ENCODE measurements around the gene MAPRE3. TPM values are rescaled to one million over a fixed set of nuclear protein-coding genes. Genes with fewer than 3 reads are reported as not detected.

The MAPRE3 gene
- total RNA-seq, 5 donors from 2014 or later (not counting 1 experiment from before 2014, with no cell fraction given) = 4.0 to 5.1 (median 4.7) TPM

DNA sequence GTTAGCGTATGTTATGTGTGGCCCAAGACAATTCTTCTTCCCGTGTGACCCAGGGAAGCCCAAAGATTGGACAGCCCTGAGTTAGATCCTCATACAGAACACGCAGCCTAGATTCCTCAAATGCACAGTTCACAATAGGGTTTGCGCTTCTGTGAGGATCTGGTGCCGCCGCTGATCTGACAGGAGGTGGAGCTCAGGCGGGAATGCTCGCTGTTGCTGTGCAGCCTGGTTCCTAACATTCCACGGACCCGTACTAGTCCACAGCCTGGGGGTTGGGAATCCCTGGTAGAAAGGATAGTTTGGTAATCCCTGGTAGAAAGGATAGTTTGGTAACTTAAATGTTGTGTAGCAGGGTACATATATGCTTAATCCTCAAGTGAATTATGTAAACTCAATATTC lies 27.0 kb downstream of the MAPRE3 start:
- WGBS (ENCODE audit: insufficient coverage) = 89% methylated on average over 10 of the region's 10 CpGs
- peaks cover 3% of the 10 kb centered on the region for H3K36me3 Mint-ChIP-seq
- H3K9me3 Mint-ChIP-seq = no peaks in the 10 kb centered on the region
- Histone ChIP-seq H3K36me3 (ENCODE audit: control insufficient read depth in 2 of 2, extremely low read depth in 1 of 2, insufficient read depth in 1 of 2, low read length in 1 of 2) (no peaks in the 10 kb centered on the region), H3K4me3 (ENCODE audit: control insufficient read depth in 1 of 2, extremely low read depth in 1 of 2, low read length in 1 of 2) (no peak overlapping the region), H3K27me3 (replicated peaks in 1 of 2; ENCODE audit: control insufficient read depth in 2 of 2, extremely low read depth in 1 of 2, insufficient read depth in 2 of 2, low read length in 1 of 2) (peaks cover 0 to 3% of the 10 kb centered on the region in 2 experiments), H3K9me3 (no peaks in the 10 kb centered on the region), H3K4me1 (ENCODE audit: control insufficient read depth in 1 of 2, extremely low read depth in 1 of 2, insufficient read depth in 2 of 2, low read length in 2 of 2) (no peaks in the 10 kb centered on the region), H3K27ac (ENCODE audit: low read length) (no peak overlapping the region)
- H3K27me3 Mint-ChIP-seq = peaks cover 0 to 4% of the 10 kb centered on the region in 2 donors
- ChIA-PET POLR2A (no interaction called here), CTCF (interaction anchor here in 1 of 2 donors (0.7 kb wide), 1 partner anchor 31 kb away, joined by 3 read pairs; no protein-coding TSS in a partner anchor)
- ATAC-seq (replicated peaks in 1 of 4) (no peak), DNase-seq (no peak)
- H3K4me3 Mint-ChIP-seq = no peak overlapping the region
- no peaks in the 10 kb centered on the region for H3K4me1 Mint-ChIP-seq
- H3K27ac Mint-ChIP-seq = no peak overlapping the region

DNA sequence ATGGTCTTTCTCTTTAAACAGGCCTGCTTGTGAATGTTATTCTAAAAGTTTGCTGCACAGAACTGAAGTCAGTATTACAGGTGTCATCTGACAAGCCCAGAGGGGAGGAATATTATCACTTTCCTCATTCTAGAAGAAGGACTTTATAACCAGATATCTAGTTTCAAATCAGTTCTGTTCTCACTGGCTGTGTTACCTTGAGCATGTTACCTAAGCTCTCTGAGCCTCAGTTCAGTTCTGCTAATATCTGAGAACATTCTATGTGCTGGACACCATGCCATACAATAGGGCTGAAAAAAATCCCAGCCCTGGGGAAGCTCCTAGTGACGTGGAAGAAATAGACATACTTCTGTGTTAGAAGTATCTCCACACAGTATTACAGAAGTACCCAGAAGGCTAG lies 27.9 kb downstream of the MAPRE3 start:
- no peak for ATAC-seq (replicated peaks in 1 of 4)
- Histone ChIP-seq H3K4me1 (ENCODE audit: control insufficient read depth in 1 of 2, extremely low read depth in 1 of 2, insufficient read depth in 2 of 2, low read length in 2 of 2) (no peaks in the 10 kb centered on the region), H3K36me3 (ENCODE audit: control insufficient read depth in 2 of 2, extremely low read depth in 1 of 2, insufficient read depth in 1 of 2, low read length in 1 of 2) (no peaks in the 10 kb centered on the region), H3K4me3 (ENCODE audit: control insufficient read depth in 1 of 2, extremely low read depth in 1 of 2, low read length in 1 of 2) (no peak overlapping the region), H3K27me3 (replicated peaks in 1 of 2; ENCODE audit: control insufficient read depth in 2 of 2, extremely low read depth in 1 of 2, insufficient read depth in 2 of 2, low read length in 1 of 2) (peaks cover 3 to 6% of the 10 kb centered on the region in 2 experiments), H3K9me3 (no peaks in the 10 kb centered on the region), H3K27ac (ENCODE audit: low read length) (no peak overlapping the region)
- H3K27ac Mint-ChIP-seq = no peak overlapping the region
- H3K36me3 Mint-ChIP-seq = peaks cover 2% of the 10 kb centered on the region
- no CpG with 5 or more reads among the region's 1 CpG for WGBS (ENCODE audit: insufficient coverage)
- peaks cover 0 to 4% of the 10 kb centered on the region in 2 donors for H3K27me3 Mint-ChIP-seq
- H3K4me3 Mint-ChIP-seq = no peak overlapping the region
- H3K4me1 Mint-ChIP-seq = no peaks in the 10 kb centered on the region
- ChIA-PET CTCF (interaction anchor here in 1 of 2 donors (0.7 kb wide), 1 partner anchor 32 kb away, joined by 3 read pairs; no protein-coding TSS in a partner anchor), POLR2A (no interaction called here)
- no peaks in the 10 kb centered on the region for H3K9me3 Mint-ChIP-seq
- no peak for DNase-seq

DNA sequence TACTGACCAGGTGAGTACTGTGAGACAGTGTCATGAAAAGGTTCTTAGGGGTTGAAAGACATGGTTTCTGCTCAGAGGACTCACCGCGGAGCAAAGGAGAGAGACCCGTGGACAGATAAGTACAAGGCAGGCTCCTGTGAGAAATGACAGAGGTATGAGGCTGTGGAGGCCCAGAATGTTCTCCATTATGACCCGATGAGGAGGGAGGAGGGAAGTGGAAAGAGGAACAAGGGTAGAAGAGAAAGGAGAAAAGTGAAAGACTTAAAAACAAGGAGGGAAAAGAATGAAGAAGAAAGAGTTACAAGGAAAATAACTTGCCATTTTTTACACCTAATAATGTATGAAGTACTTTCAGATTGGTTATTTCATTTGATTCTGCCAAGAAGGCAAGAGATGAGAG lies 29.8 kb downstream of the MAPRE3 start:
- peaks cover 4 to 6% of the 10 kb centered on the region in 2 experiments for H3K27me3 ChIP-seq (replicated peaks in 1 of 2; ENCODE audit: control insufficient read depth in 2 of 2, extremely low read depth in 1 of 2, insufficient read depth in 2 of 2, low read length in 1 of 2)
- no peaks in the 10 kb centered on the region for H3K9me3 ChIP-seq
- DNase-seq (no peak), ATAC-seq (replicated peaks in 1 of 4) (no peak)
- Mint-ChIP-seq H3K27ac (no peak overlapping the region), H3K36me3 (no peaks in the 10 kb centered on the region), H3K9me3 (no peaks in the 10 kb centered on the region), H3K4me3 (no peak overlapping the region), H3K27me3 (peaks cover 4 to 6% of the 10 kb centered on the region in 2 donors), H3K4me1 (no peaks in the 10 kb centered on the region)
- POLR2A ChIA-PET = no interaction called here
- no peaks in the 10 kb centered on the region for H3K4me1 ChIP-seq (ENCODE audit: control insufficient read depth in 1 of 2, extremely low read depth in 1 of 2, insufficient read depth in 2 of 2, low read length in 2 of 2)
- no peak overlapping the region for H3K27ac ChIP-seq (ENCODE audit: low read length)
- H3K4me3 ChIP-seq (ENCODE audit: control insufficient read depth in 1 of 2, extremely low read depth in 1 of 2, low read length in 1 of 2) = no peak overlapping the region
- 87% methylated on average over 3 of the region's 4 CpGs for WGBS (ENCODE audit: insufficient coverage)
- CTCF ChIA-PET = no interaction called here
- no peaks in the 10 kb centered on the region for H3K36me3 ChIP-seq (ENCODE audit: control insufficient read depth in 2 of 2, extremely low read depth in 1 of 2, insufficient read depth in 1 of 2, low read length in 1 of 2)

DNA sequence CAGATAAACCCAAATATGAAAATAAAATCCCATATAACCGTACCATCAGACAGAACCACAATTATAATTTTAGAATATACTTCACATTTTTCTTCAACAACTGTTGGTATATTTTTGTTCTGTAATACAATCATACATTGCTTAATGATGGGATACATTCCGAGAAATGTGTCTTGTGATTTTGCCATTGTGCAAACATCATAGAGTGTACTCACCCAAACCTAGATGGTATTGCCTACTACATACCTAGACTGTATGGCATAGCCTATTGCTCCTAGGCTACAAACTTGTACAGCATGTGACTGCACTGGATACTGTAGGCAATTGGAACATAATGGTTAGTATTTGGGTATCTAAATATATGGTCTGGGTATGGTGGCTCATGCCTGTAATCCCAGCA lies 30.6 kb downstream of the MAPRE3 start:
- H3K36me3 ChIP-seq (ENCODE audit: control insufficient read depth in 2 of 2, extremely low read depth in 1 of 2, insufficient read depth in 1 of 2, low read length in 1 of 2) = no peaks in the 10 kb centered on the region
- ChIA-PET POLR2A (no interaction called here), CTCF (no interaction called here)
- H3K27ac Mint-ChIP-seq = no peak overlapping the region
- no peak overlapping the region for H3K4me3 ChIP-seq (ENCODE audit: control insufficient read depth in 1 of 2, extremely low read depth in 1 of 2, low read length in 1 of 2)
- H3K27ac ChIP-seq (ENCODE audit: low read length) = no peak overlapping the region
- no peaks in the 10 kb centered on the region for H3K36me3 Mint-ChIP-seq
- H3K4me3 Mint-ChIP-seq = no peak overlapping the region
- no peak for DNase-seq
- H3K27me3 ChIP-seq (replicated peaks in 1 of 2; ENCODE audit: control insufficient read depth in 2 of 2, extremely low read depth in 1 of 2, insufficient read depth in 2 of 2, low read length in 1 of 2) = peaks cover 4 to 6% of the 10 kb centered on the region in 2 experiments
- peaks cover 4 to 9% of the 10 kb centered on the region in 2 donors for H3K27me3 Mint-ChIP-seq
- H3K9me3 ChIP-seq = no peaks in the 10 kb centered on the region
- no peaks in the 10 kb centered on the region for H3K4me1 ChIP-seq (ENCODE audit: control insufficient read depth in 1 of 2, extremely low read depth in 1 of 2, insufficient read depth in 2 of 2, low read length in 2 of 2)
- H3K4me1 Mint-ChIP-seq = no peaks in the 10 kb centered on the region
- no peaks in the 10 kb centered on the region for H3K9me3 Mint-ChIP-seq
- ATAC-seq (replicated peaks in 1 of 4) = no peak
- no CpG with 5 or more reads among the region's 2 CpGs for WGBS (ENCODE audit: insufficient coverage)

DNA sequence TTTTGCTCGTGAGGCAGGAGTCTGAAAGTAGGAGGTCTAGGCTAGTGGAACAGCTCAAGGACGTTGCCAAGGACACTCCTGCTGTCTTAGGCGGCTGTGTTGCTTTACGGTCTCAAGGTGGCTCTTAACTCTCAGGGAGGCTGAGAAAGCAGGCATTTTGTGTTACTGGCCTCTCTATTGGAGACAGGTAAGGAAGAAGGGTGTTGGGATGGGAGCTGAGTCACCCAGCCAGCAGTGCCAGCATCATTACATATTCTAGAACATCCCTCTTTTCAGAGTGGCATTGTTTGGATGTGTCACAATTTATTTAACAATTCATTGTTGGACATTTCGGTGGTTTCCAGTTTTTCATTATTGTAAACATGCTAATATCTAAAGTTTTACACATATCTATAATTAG lies 31.5 kb downstream of the MAPRE3 start:
- DNase-seq = no peak
- Mint-ChIP-seq H3K27me3 (peaks cover 4 to 9% of the 10 kb centered on the region in 2 donors), H3K9me3 (no peaks in the 10 kb centered on the region), H3K4me3 (no peak overlapping the region), H3K36me3 (no peaks in the 10 kb centered on the region), H3K4me1 (no peaks in the 10 kb centered on the region), H3K27ac (no peak overlapping the region)
- Histone ChIP-seq H3K36me3 (ENCODE audit: control insufficient read depth in 2 of 2, extremely low read depth in 1 of 2, insufficient read depth in 1 of 2, low read length in 1 of 2) (no peaks in the 10 kb centered on the region), H3K4me3 (ENCODE audit: control insufficient read depth in 1 of 2, extremely low read depth in 1 of 2, low read length in 1 of 2) (no peak overlapping the region), H3K4me1 (ENCODE audit: control insufficient read depth in 1 of 2, extremely low read depth in 1 of 2, insufficient read depth in 2 of 2, low read length in 2 of 2) (no peaks in the 10 kb centered on the region), H3K9me3 (no peaks in the 10 kb centered on the region), H3K27ac (ENCODE audit: low read length) (no peak overlapping the region), H3K27me3 (replicated peaks in 1 of 2; ENCODE audit: control insufficient read depth in 2 of 2, extremely low read depth in 1 of 2, insufficient read depth in 2 of 2, low read length in 1 of 2) (peaks cover 4 to 6% of the 10 kb centered on the region in 2 experiments)
- no peak for ATAC-seq (replicated peaks in 1 of 4)
- CTCF ChIA-PET = no interaction called here
- 60% methylated on average over 2 of the region's 5 CpGs for WGBS (ENCODE audit: insufficient coverage)
- POLR2A ChIA-PET = no interaction called here

DNA sequence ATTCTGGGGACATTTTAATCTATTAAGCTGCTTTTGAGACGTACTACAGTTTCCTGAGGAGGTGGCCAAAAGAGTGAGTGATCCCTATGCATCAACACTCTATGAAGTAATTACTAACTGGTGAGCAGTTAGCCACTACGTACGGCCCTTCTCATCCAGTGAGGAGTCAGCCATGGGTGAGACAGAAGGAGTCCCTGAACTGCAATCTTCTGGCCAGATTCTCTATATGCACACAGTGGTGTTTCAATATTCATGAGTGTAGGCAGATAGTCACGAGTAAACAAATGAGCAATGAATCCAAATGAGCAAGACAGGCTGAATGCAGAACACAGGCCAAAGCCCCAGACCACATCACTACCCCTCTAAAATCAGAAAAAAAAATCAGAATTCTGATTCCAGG lies 32.6 kb downstream of the MAPRE3 start:
- H3K27ac ChIP-seq (ENCODE audit: low read length) = no peak overlapping the region
- POLR2A ChIA-PET = no interaction called here
- no peaks in the 10 kb centered on the region for H3K4me1 ChIP-seq (ENCODE audit: control insufficient read depth in 1 of 2, extremely low read depth in 1 of 2, insufficient read depth in 2 of 2, low read length in 2 of 2)
- Mint-ChIP-seq H3K9me3 (no peaks in the 10 kb centered on the region), H3K36me3 (no peaks in the 10 kb centered on the region), H3K27me3 (peaks cover 4 to 9% of the 10 kb centered on the region in 2 donors), H3K4me3 (no peak overlapping the region), H3K27ac (no peak overlapping the region), H3K4me1 (no peaks in the 10 kb centered on the region)
- no peak overlapping the region for H3K4me3 ChIP-seq (ENCODE audit: control insufficient read depth in 1 of 2, extremely low read depth in 1 of 2, low read length in 1 of 2)
- 75% methylated on average over 1 of the region's 4 CpGs for WGBS (ENCODE audit: insufficient coverage)
- CTCF ChIA-PET = interaction anchor here in 1 of 2 donors (0.5 kb wide), 1 partner anchor 267 kb away, joined by 3 read pairs; no protein-coding TSS in a partner anchor
- no peaks in the 10 kb centered on the region for H3K36me3 ChIP-seq (ENCODE audit: control insufficient read depth in 2 of 2, extremely low read depth in 1 of 2, insufficient read depth in 1 of 2, low read length in 1 of 2)
- no peaks in the 10 kb centered on the region for H3K9me3 ChIP-seq
- no peak for ATAC-seq (replicated peaks in 1 of 4)
- no peak for DNase-seq
- peaks cover 4 to 6% of the 10 kb centered on the region in 2 experiments for H3K27me3 ChIP-seq (replicated peaks in 1 of 2; ENCODE audit: control insufficient read depth in 2 of 2, extremely low read depth in 1 of 2, insufficient read depth in 2 of 2, low read length in 1 of 2)

DNA sequence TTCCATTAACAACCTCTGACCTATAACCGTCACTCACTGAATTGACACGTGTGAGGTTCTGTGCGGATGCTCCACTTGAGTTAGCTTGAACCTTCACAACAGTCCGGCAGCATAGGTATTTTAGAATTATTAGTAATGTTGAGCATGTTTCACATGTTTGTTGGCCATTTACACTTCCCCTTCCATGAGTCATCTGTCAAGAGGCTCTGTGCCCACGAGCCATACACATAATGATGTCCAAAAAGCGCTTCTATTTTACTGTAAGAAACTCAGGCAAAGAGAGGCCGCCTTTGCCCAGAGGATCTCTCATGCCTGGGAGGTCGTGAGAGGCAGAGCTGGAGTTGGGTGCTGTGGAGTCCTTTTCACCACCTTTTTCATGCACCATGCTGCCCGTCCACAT lies 33.4 kb downstream of the MAPRE3 start:
- Histone ChIP-seq H3K9me3 (no peaks in the 10 kb centered on the region), H3K36me3 (ENCODE audit: control insufficient read depth in 2 of 2, extremely low read depth in 1 of 2, insufficient read depth in 1 of 2, low read length in 1 of 2) (no peaks in the 10 kb centered on the region), H3K27me3 (replicated peaks in 1 of 2; ENCODE audit: control insufficient read depth in 2 of 2, extremely low read depth in 1 of 2, insufficient read depth in 2 of 2, low read length in 1 of 2) (peaks cover 6% of the 10 kb centered on the region in 2 experiments), H3K27ac (ENCODE audit: low read length) (no peak overlapping the region), H3K4me1 (ENCODE audit: control insufficient read depth in 1 of 2, extremely low read depth in 1 of 2, insufficient read depth in 2 of 2, low read length in 2 of 2) (no peaks in the 10 kb centered on the region), H3K4me3 (ENCODE audit: control insufficient read depth in 1 of 2, extremely low read depth in 1 of 2, low read length in 1 of 2) (no peak overlapping the region)
- WGBS (ENCODE audit: insufficient coverage) = 100% methylated on average over 1 of the region's 9 CpGs
- ChIA-PET CTCF (interaction anchor here in 1 of 2 donors (0.8 kb wide), 1 partner anchor 50 kb away, joined by 4 read pairs; no protein-coding TSS in a partner anchor), POLR2A (no interaction called here)
- H3K27ac Mint-ChIP-seq = no peak overlapping the region
- DNase-seq (no peak), ATAC-seq (replicated peaks in 1 of 4) (no peak)
- no peaks in the 10 kb centered on the region for H3K9me3 Mint-ChIP-seq
- H3K4me3 Mint-ChIP-seq = no peak overlapping the region
- peaks cover 2 to 9% of the 10 kb centered on the region in 2 donors for H3K27me3 Mint-ChIP-seq
- H3K36me3 Mint-ChIP-seq = no peaks in the 10 kb centered on the region
- H3K4me1 Mint-ChIP-seq = no peaks in the 10 kb centered on the region
